Measurements from ENCODE around the gene CAMK2G. TPM values are rescaled to one million over a fixed set of nuclear protein-coding genes. Genes with fewer than 3 reads are reported as not detected.
"Not testable (repeated sequence)": the region's sequence is repeated elsewhere in the genome, so short reads cannot be mapped to it uniquely, and the experiment has no call there.

The CAMK2G gene
- total RNA-seq, 2 donors from 2014 or later, result 40.0 to 45.8 TPM

DNA sequence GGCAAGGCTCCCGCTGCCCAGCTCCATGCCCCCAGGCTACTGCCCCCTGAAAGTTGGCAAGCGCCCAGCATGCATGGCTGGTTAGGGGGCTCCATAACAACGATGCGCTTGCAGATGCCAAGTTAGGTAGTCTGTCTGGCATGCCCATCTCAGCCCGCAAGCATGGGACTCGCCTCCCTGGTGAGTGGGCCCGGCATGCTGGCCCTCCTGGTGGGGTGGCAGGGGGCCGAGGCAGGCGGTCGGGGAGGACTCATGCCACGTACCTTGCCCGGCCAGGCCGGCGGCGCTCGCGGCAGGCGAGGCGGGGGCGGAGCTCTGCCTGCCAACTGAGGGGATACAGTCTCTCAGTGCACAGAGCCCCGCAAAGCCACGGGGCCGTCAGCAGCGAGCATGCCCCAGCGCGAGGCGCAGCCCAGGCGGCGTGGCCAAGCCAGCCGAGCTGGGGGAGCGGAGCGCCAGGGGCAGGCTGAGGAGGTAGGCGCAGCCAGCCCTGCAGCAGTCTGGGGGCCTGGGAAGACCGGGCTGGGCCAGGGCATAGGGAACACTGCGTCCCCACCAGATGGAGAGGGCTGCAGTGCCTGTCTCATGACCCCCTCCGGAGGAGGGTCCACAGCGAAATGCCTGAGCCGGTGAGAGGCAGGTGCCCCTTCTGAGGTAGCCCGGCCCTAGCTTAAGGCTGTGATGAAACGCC lies 34.9 kb downstream of the CAMK2G start:
- H3K36me3 ChIP-seq, result peaks cover 11% of the 10 kb centered on the region
- no peak overlapping the region for H3K4me3 ChIP-seq
- H3K9ac ChIP-seq (ENCODE audit: low read depth in 2 of 2, low read length in 2 of 2), result no peak overlapping the region
- H3K27me3 ChIP-seq, result no peaks in the 10 kb centered on the region
- H3K27ac ChIP-seq, result no peak overlapping the region
- no peaks in the 10 kb centered on the region for H3K9me3 ChIP-seq
- no peaks in the 10 kb centered on the region for H3K4me1 ChIP-seq
- TF ChIP-seq, protein P1, sequence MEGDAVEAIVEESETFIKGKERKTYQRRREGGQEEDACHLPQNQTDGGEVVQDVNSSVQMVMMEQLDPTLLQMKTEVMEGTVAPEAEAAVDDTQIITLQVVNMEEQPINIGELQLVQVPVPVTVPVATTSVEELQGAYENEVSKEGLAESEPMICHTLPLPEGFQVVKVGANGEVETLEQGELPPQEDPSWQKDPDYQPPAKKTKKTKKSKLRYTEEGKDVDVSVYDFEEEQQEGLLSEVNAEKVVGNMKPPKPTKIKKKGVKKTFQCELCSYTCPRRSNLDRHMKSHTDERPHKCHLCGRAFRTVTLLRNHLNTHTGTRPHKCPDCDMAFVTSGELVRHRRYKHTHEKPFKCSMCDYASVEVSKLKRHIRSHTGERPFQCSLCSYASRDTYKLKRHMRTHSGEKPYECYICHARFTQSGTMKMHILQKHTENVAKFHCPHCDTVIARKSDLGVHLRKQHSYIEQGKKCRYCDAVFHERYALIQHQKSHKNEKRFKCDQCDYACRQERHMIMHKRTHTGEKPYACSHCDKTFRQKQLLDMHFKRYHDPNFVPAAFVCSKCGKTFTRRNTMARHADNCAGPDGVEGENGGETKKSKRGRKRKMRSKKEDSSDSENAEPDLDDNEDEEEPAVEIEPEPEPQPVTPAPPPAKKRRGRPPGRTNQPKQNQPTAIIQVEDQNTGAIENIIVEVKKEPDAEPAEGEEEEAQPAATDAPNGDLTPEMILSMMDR (IDR thresholded peaks at IDR 0.05), result no peak
- no peak for DNase-seq
- intact Hi-C loops (cut with DNase I), result no loop called here

DNA sequence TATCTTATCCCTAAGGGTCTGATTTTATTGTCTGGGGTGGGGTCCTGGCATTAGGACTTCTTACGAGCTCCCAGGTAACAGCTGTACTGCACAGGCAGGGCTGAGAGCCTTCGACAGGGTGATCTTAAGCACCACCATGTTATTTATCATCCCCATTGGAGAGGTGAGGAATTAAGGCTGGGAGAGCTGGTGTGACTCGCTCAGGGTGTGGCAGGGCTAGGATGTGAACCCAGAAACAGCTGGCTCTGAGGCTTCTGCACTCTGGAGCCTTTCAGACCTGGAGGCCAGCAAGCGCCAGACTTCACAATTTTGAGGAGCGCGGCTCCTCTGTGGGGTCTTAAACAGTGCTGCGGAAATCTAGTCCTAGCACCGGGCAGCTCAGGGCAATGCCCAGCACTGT lies 35.5 kb downstream of the CAMK2G start:
- Histone ChIP-seq H3K9me3 (no peaks in the 10 kb centered on the region), H3K4me3 (no peak overlapping the region), H3K4me1 (no peaks in the 10 kb centered on the region), H3K27me3 (no peaks in the 10 kb centered on the region), H3K36me3 (peaks cover 11% of the 10 kb centered on the region), H3K27ac (no peak overlapping the region), H3K9ac (ENCODE audit: low read depth in 2 of 2, low read length in 2 of 2) (no peak overlapping the region)
- intact Hi-C loops (cut with DNase I), result no loop called here
- TF ChIP-seq, protein P1 (IDR thresholded peaks at IDR 0.05), result no peak
- no peak for DNase-seq

DNA sequence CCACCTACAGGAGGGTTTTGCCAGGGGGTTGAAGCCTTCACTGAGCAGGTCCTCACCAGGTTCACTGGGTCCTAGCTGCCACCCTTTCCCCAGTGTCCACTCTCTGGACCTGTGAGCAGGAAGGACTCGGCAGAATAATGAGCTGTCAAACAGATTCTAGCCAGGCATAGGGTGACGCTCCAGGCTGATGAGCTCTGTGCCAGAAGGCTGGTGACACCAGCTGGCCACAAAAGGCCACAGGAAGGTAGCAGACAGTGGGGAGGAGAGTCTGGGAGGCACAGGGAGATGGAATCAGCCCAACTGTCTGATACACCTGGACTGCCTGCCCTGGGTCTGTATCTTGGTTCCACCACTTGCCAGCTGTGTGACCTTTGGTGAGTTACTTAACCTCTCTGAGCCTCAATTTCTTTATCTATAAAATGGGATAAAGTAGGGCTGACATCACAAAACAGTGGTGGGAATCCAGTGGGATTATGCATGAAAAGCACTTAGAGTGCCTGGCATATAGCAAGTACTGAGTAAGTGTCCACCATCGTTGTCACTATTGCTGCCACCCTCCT lies 36.3 kb downstream of the CAMK2G start:
- H3K27ac ChIP-seq, result no peak overlapping the region
- H3K36me3 ChIP-seq, result peaks cover 11% of the 10 kb centered on the region

DNA sequence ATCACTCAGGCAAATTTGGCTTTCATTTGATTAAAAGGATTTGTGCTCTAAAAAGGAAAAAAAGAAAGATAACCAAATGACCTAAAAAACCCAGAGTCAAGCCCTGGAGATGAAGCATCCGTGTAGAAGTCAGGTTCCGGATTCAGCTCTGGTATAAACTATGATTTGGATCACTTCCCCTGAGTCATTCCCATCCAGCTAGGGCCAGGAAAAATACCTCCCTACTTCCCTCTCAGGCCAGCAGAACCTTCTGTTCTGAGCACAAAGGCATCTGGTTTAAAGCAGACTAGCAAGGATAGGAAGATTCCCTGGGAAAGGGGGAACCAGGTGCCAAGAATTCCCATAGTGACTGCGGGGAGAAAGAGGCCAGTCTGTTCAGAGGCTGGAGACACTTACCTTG lies 37.3 kb downstream of the CAMK2G start:
- Histone ChIP-seq H3K27me3 (no peaks in the 10 kb centered on the region), H3K27ac (no peak overlapping the region), H3K4me1 (no peaks in the 10 kb centered on the region), H3K9me3 (no peaks in the 10 kb centered on the region), H3K4me3 (no peak overlapping the region), H3K9ac (ENCODE audit: low read depth in 2 of 2, low read length in 2 of 2) (no peak overlapping the region), H3K36me3 (peaks cover 11% of the 10 kb centered on the region)
- intact Hi-C loops (cut with DNase I), result no loop called here
- TF ChIP-seq, protein P1 (IDR thresholded peaks at IDR 0.05), result no peak
- DNase-seq, result no peak

More for the DNA sequence above, 36.3 kb downstream of the CAMK2G start:
- intact Hi-C loops (cut with DNase I), result no loop called here
- Histone ChIP-seq H3K9me3 (no peaks in the 10 kb centered on the region), H3K9ac (ENCODE audit: low read depth in 2 of 2, low read length in 2 of 2) (no peak overlapping the region), H3K4me3 (no peak overlapping the region), H3K27me3 (no peaks in the 10 kb centered on the region), H3K4me1 (no peaks in the 10 kb centered on the region)
- TF ChIP-seq, protein P1 (IDR thresholded peaks at IDR 0.05), result no peak
- DNase-seq, result no peak

DNA sequence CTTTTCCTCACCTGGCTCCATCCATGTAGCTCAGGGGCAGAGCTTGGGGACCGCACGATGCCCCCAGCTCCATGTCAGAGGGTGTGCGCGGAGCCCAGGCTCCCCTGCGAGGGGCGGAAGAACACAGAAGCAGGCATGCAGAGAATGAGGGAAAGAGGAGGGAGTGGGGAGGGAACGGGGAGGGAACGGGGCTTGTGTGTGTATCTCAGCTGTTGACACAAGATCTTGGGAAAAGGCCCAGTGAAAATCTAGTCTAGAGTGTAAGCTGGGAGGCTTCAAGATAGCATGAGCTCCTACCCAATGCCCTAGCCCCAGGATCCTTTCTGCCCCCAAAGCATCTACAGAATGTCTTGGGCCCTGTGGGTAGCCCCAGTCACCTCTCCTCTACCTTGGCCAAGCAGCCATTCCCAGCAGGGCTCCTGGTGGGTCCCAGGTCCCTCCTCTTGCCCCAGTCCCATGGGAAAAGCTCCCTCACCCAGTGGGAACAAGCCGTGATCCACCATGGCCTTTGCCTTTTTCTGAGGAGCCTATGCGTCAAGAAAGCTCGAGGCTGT lies 37.9 kb downstream of the CAMK2G start:
- H3K36me3 ChIP-seq, result peaks cover 11% of the 10 kb centered on the region

DNA sequence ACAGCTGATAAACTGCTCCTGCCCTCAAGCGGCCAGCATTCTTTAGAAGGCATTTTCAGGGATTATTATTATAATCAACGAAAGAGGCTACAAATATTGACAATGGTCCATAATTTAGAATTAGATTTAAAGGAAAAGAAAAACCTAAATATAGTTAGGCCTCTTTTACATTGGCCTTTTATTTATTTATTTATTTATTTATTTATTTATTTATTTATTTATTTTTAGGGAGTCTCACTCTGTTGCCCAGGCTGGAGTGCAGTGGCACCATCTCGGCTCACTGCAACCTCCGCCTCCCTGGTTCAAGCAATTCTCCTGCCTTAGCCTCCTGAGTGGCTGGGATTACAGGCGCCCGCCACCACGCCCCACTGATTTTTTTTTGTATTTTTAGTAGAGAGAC lies 45.3 kb downstream of the CAMK2G start:
- H3K27me3 ChIP-seq; intact Hi-C loops (cut with DNase I); H3K4me3 ChIP-seq; H3K36me3 ChIP-seq; H3K9ac ChIP-seq (ENCODE audit: low read depth in 2 of 2, low read length in 2 of 2); H3K27ac ChIP-seq; H3K4me1 ChIP-seq; H3K9me3 ChIP-seq; DNase-seq: not testable (repeated sequence)

More for the DNA sequence above, 37.9 kb downstream of the CAMK2G start:
- DNase-seq, result no peak
- Histone ChIP-seq H3K27me3 (no peaks in the 10 kb centered on the region), H3K9me3 (no peaks in the 10 kb centered on the region), H3K4me3 (no peak overlapping the region), H3K27ac (no peak overlapping the region), H3K9ac (ENCODE audit: low read depth in 2 of 2, low read length in 2 of 2) (no peak overlapping the region), H3K4me1 (no peaks in the 10 kb centered on the region)
- TF ChIP-seq, protein P1 (IDR thresholded peaks at IDR 0.05), result no peak
- intact Hi-C loops (cut with DNase I), result no loop called here
